Neural progenitor cell (in vitro differentiated cells): ENCODE measurements around the gene ARMH3.

ENCODE experiments used
- CTCF ChIP-seq: fragments of 200-600 bp; sonication (generic); IDR thresholded peaks from 2 replicates; pipeline ENCODE4 v1.5.1; 2017; ENCODE audit warnings: antibody characterized with exemption, mild to moderate bottlenecking
- EZH2phosphoT487 ChIP-seq: fragments of 200-600 bp; sonication (generic); IDR thresholded peaks from 2 replicates; pipeline ENCODE4 v1.6.1; 2017; ENCODE audit warnings: antibody characterized with exemption

- TF ChIP-seq CTCF = no peak
- no peak for TF ChIP-seq EZH2phosphoT487
These were observed 224.7 kb downstream of the ARMH3 start for GRCh38 chr10:101831169-101831811.
